Left ventricle myocardium inferior (tissue), 1 donor: Measurements from ENCODE around the gene FAM149B1. TPM values are rescaled to one million over a fixed set of nuclear protein-coding genes. Genes with fewer than 3 reads are reported as not detected.

Experiments
- DNase-seq: peaks from one replicate; pipeline ENCODE4 v3.0.0-alpha.2; 2020
- H3K27ac ChIP-seq: fragments of 200-600 bp; replicated peaks from 2 replicates; pipeline ENCODE4 v1.8.0; 2021
- H3K27me3 ChIP-seq: fragments of 200-600 bp; 2 replicates; pipeline ENCODE4 v1.8.0; 2021; ENCODE audit warnings: low read depth
- H3K36me3 ChIP-seq: fragments of 200-600 bp; 2 replicates; pipeline ENCODE4 v1.8.0; 2021
- H3K4me1 ChIP-seq: fragments of 200-600 bp; 2 replicates; pipeline ENCODE4 v1.8.0; 2021
- H3K4me3 ChIP-seq: fragments of 200-600 bp; 2 replicates; pipeline ENCODE4 v1.8.0; 2021; ENCODE audit warnings: mild to moderate bottlenecking, moderate library complexity
- H3K9me3 ChIP-seq: fragments of 200-600 bp; replicated peaks from 2 replicates; pipeline ENCODE4 v1.8.0; 2021
- CTCF ChIP-seq: fragments of 200-600 bp; IDR thresholded peaks from 2 replicates; pipeline ENCODE4 v1.8.0; 2021; ENCODE audit warnings: antibody characterized with exemption, mild to moderate bottlenecking, borderline replicate concordance
- intact Hi-C: fragments of 100-400 bp; cut with micrococcal nuclease; formaldehyde crosslinking; loops from one replicate; pipeline ENCODE4 v1.11.0; 2022
- total RNA-seq: library from RNA; stranded (reverse); fragmentation: NEBNext Ultra II Directional; extraction: Animal tissue kit (Norgen Biotek cat#: 25700); gene quantifications from one replicate; pipeline ENCODE4 v1.2.1, GENCODE V29; 2021
- donor health status: DM: no; HTN: yes; CAD: no; lungs with severe emphysema.

Gene FAM149B1
- total RNA-seq, 1 donor from 2014 or later, result 14.0 TPM

- no peaks in the 10 kb centered on the region for H3K27me3 ChIP-seq
These were observed 947 bp upstream of the FAM149B1 start for GRCh38 chr10:73166972-73167371.

DNA sequence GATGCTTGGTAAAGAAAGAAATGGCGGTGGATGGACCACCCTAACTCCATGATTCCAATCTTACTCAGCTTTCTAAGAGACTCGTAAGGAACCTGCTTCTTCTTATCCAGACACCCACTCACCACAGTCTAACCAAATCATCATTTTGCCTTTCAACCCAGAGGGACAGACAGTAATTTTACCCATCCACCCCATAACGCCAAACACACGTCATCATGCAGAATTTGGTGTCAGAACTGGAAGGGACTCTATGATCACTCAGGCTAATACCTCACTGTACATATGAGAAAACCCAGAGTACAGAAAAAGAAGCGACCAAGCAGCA lies 499 bp upstream of the FAM149B1 start:
- intact Hi-C loops, result no loop called here
- TF ChIP-seq CTCF, result no peak

More at GRCh38 chr10:73166972-73167371, 947 bp upstream of the FAM149B1 start:
- Histone ChIP-seq H3K36me3 (peaks cover 22% of the 10 kb centered on the region), H3K9me3 (no peaks in the 10 kb centered on the region), H3K4me1 (peaks cover 65% of the 10 kb centered on the region), H3K4me3 (peak overlapping the region; percentile 89), H3K27ac (peak overlapping the region; percentile 96)
- DNase-seq, result no peak
- intact Hi-C loops, result no loop called here
- TF ChIP-seq CTCF, result no peak

DNA sequence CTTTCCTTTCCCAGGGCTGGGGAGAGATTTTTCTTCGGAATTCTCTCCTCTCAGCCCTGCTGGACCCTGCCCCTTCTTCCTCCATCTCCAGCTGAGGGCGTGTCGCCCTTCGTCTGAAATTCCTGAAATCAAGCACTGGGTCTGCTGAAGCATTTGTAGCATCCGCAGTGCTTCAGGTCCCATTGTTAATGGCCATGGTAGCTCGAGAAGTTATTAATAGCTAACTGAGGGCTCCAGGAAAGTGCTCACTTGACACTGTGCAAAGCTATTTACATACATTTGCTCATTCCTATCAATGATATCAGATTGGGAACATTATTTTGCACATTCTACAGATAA lies 515 bp downstream of the FAM149B1 start:
- TF ChIP-seq CTCF, result no peak
- Histone ChIP-seq H3K9me3 (no peaks in the 10 kb centered on the region), H3K27ac (peak overlapping the region; percentile 96), H3K27me3 (no peaks in the 10 kb centered on the region), H3K4me3 (peak overlapping the region; percentile 89), H3K4me1 (peaks cover 52% of the 10 kb centered on the region), H3K36me3 (peaks cover 7% of the 10 kb centered on the region)
- DNase-seq, result no peak
- intact Hi-C loops, result no loop called here

More for the DNA sequence above, 499 bp upstream of the FAM149B1 start:
- peaks cover 18% of the 10 kb centered on the region for H3K36me3 ChIP-seq
- DNase-seq, result no peak
- H3K4me3 ChIP-seq, result peak overlapping the region; percentile 89
- H3K9me3 ChIP-seq, result no peaks in the 10 kb centered on the region
- H3K27ac ChIP-seq, result peak overlapping the region; percentile 96
- no peaks in the 10 kb centered on the region for H3K27me3 ChIP-seq
- peaks cover 60% of the 10 kb centered on the region for H3K4me1 ChIP-seq

GRCh38 chr10:73169320-73169719 lies 1.4 kb downstream of the FAM149B1 start:
- no peak for TF ChIP-seq CTCF
- Histone ChIP-seq H3K27ac (no peak overlapping the region), H3K9me3 (no peaks in the 10 kb centered on the region), H3K4me1 (peaks cover 45% of the 10 kb centered on the region), H3K4me3 (no peak overlapping the region), H3K27me3 (no peaks in the 10 kb centered on the region), H3K36me3 (no peaks in the 10 kb centered on the region)
- intact Hi-C loops, result no loop called here
- DNase-seq, result no peak

- peaks cover 27% of the 10 kb centered on the region for H3K36me3 ChIP-seq
- intact Hi-C loops, result no loop called here
- TF ChIP-seq CTCF, result no peak
- peaks cover 19% of the 10 kb centered on the region for H3K4me1 ChIP-seq
- no peaks in the 10 kb centered on the region for H3K9me3 ChIP-seq
- no peak overlapping the region for H3K27ac ChIP-seq
- DNase-seq, result no peak
- no peaks in the 10 kb centered on the region for H3K27me3 ChIP-seq
- H3K4me3 ChIP-seq, result no peak overlapping the region
These were observed 4.9 kb downstream of the FAM149B1 start for GRCh38 chr10:73172867-73173266.
